GM23338 (cell line): ENCODE results near the gene LMO7. TPM values are rescaled to one million over a fixed set of nuclear protein-coding genes. Genes with fewer than 3 reads are reported as not detected.

ENCODE experiments used
- ATAC-seq: fragments of 200-7000 bp; cut with Tn5 transposase; 3 replicates; pipeline ENCODE4 v1.9.1; 2020
- DNase-seq: peaks from one replicate; pipeline ENCODE4 v3.0.0-alpha.2; 2015; ENCODE audit warnings: low spot score
- H2AFZ ChIP-seq: fragments of 200-600 bp; sonication (generic); 2 replicates; pipeline ENCODE4 v1.8.0; 2016; ENCODE audit warnings: antibody characterized with exemption, mild to moderate bottlenecking, moderate library complexity
- H3F3A ChIP-seq: fragments of 200-600 bp; sonication (generic); replicated peaks from 2 replicates; pipeline ENCODE4 v1.8.0; 2017; ENCODE audit warnings: antibody characterized with exemption, mixed run types, low read depth
- H3K27ac ChIP-seq: fragments of 200-600 bp; sonication (generic); 2 replicates; pipeline ENCODE4 v1.6.1; 2016; ENCODE audit warnings: low read depth
- H3K27me3 ChIP-seq: fragments of 200-600 bp; sonication (generic); 2 replicates; pipeline ENCODE4 v1.8.0; 2016; ENCODE audit warnings: mild to moderate bottlenecking, mixed run types, moderate library complexity; ENCODE audit not compliant: insufficient read depth
- H3K36me3 ChIP-seq: fragments of 200-600 bp; sonication (generic); 2 replicates; pipeline ENCODE4 v1.8.0; 2016; ENCODE audit warnings: mild to moderate bottlenecking; ENCODE audit not compliant: insufficient read depth
- H3K4me1 ChIP-seq: fragments of 200-600 bp; sonication (generic); 2 replicates; pipeline ENCODE4 v1.8.0; 2016; ENCODE audit warnings: mild to moderate bottlenecking, moderate library complexity; ENCODE audit not compliant: insufficient read depth
- H3K4me2 ChIP-seq: fragments of 200-600 bp; sonication (generic); 2 replicates; pipeline ENCODE4 v1.7.1; 2017; ENCODE audit warnings: mixed run types
- H3K4me3 ChIP-seq: fragments of 200-600 bp; sonication (generic); 2 replicates; pipeline ENCODE4 v1.6.1; 2016; ENCODE audit warnings: mixed run types
- H3K79me2 ChIP-seq: fragments of 200-600 bp; sonication (generic); replicated peaks from 2 replicates; pipeline ENCODE4 v1.8.0; 2017; ENCODE audit warnings: mild to moderate bottlenecking; ENCODE audit not compliant: insufficient read depth
- H3K9me2 ChIP-seq: fragments of 200-600 bp; sonication (generic); 2 replicates; pipeline ENCODE4 v1.8.0; 2017; ENCODE audit not compliant: insufficient read depth
- H4K20me1 ChIP-seq: fragments of 200-600 bp; sonication (generic); replicated peaks from 2 replicates; pipeline ENCODE4 v1.8.0; 2017; ENCODE audit warnings: mild to moderate bottlenecking; ENCODE audit not compliant: insufficient read depth
- H3K27ac Mint-ChIP-seq: 2 replicates; pipeline ENCODE4 v1.8.0; 2020; ENCODE audit warnings: inconsistent platforms, mild to moderate bottlenecking, moderate library complexity, mixed read lengths
- H3K27me3 Mint-ChIP-seq: 3 replicates; pipeline ENCODE4 v1.8.0; 2022; ENCODE audit warnings: low read depth, mild to moderate bottlenecking, moderate library complexity, mixed read lengths, inconsistent platforms; ENCODE audit not compliant: insufficient read depth, poor library complexity
- H3K36me3 Mint-ChIP-seq: 3 replicates; pipeline ENCODE4 v1.8.0; 2021; ENCODE audit warnings: low read depth, mild to moderate bottlenecking, inconsistent platforms, moderate library complexity, mixed read lengths
- H3K4me1 Mint-ChIP-seq: 3 replicates; pipeline ENCODE4 v1.8.0; 2020; ENCODE audit warnings: mild to moderate bottlenecking, inconsistent platforms, mixed read lengths
- H3K4me3 Mint-ChIP-seq: 3 replicates; pipeline ENCODE4 v1.8.0; 2021; ENCODE audit warnings: moderate library complexity, mild to moderate bottlenecking, inconsistent platforms, mixed read lengths
- H3K9me3 Mint-ChIP-seq: 3 replicates; pipeline ENCODE4 v1.8.0; 2020; ENCODE audit warnings: moderate library complexity, mild to moderate bottlenecking, inconsistent platforms, mixed read lengths
- CREB1 ChIP-seq: fragments of 250-450 bp; sonication (Bioruptor Pico); IDR thresholded peaks from 2 replicates; pipeline ENCODE4 v1.5.0; 2020; ENCODE audit warnings: low read depth, mild to moderate bottlenecking, moderate library complexity
- EZH2 ChIP-seq: fragments of 200-600 bp; sonication (generic); IDR thresholded peaks from one replicate; pipeline ENCODE4 v1.8.0; 2017; ENCODE audit warnings: antibody characterized with exemption, mild to moderate bottlenecking, low read depth; ENCODE audit not compliant: unreplicated experiment
- JUNB ChIP-seq: IDR thresholded peaks from one replicate; pipeline ENCODE4 v1.6.1; 2016; ENCODE audit warnings: antibody characterized with exemption; ENCODE audit not compliant: unreplicated experiment
- POLR2AphosphoS5 ChIP-seq: IDR thresholded peaks from 2 replicates; pipeline ENCODE4 v1.6.1; 2016; ENCODE audit warnings: antibody characterized with exemption, low read depth
- polyA plus RNA-seq: library from polyadenylated mRNA; unstranded; fragments of >200 nt; fragmentation: Nextera tagmentation; extraction: Ambion mirVana; gene quantifications from 2 replicates; pipeline ENCODE4 v1.2.1, GENCODE V29; 2016
- total RNA-seq: library from RNA; depleted of rRNA; stranded (reverse); fragments of >200 nt; shearing (Covaris generic); gene quantifications from 2 replicates; pipeline ENCODE4 v1.2.3, GENCODE V29; 2014
- TF ChIP-seq, protein P1 (sequence below): fragments of 250-450 bp; sonication (Bioruptor Pico); IDR thresholded peaks from 2 replicates; pipeline ENCODE4 v1.5.0; 2020; ENCODE audit warnings: mild to moderate bottlenecking, moderate library complexity
- TF ChIP-seq, protein P2 (sequence below), 2 experiments: fragments of 200-600 bp in 1 of 2; sonication (generic) in 1 of 2; conservative IDR thresholded peaks; 2 replicates each; pipeline versions ENCODE4 v1.5.1 to v1.6.1; 2016 to 2017; ENCODE audit warnings: antibody characterized with exemption in 2 of 2, low read depth in 2 of 2, mild to moderate bottlenecking in 2 of 2, moderate library complexity in 1 of 2

Gene LMO7
- total and polyA plus RNA-seq, 2 experiments from 2014 or later, result 22.3 to 26.9 TPM

DNA sequence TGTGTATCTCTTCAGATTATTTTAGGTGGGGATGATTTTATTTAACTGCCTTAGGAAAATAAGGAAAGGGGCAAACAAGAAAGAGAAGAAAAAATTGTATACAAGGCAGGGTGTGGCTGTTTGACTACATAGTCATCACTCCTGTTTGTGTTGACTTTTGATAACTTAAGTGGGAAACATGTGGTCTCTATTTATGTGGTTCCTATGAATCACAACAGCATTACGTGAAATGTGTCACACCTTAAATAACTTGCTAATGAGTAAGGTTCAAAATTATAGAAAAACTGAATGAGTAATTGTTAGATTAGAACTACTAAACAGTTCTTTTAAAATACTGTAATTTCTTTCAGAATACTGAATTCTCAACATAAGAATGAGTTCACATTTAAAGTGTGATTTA lies 69.3 kb downstream of the LMO7 start (continued):
- TF ChIP-seq, protein P1, sequence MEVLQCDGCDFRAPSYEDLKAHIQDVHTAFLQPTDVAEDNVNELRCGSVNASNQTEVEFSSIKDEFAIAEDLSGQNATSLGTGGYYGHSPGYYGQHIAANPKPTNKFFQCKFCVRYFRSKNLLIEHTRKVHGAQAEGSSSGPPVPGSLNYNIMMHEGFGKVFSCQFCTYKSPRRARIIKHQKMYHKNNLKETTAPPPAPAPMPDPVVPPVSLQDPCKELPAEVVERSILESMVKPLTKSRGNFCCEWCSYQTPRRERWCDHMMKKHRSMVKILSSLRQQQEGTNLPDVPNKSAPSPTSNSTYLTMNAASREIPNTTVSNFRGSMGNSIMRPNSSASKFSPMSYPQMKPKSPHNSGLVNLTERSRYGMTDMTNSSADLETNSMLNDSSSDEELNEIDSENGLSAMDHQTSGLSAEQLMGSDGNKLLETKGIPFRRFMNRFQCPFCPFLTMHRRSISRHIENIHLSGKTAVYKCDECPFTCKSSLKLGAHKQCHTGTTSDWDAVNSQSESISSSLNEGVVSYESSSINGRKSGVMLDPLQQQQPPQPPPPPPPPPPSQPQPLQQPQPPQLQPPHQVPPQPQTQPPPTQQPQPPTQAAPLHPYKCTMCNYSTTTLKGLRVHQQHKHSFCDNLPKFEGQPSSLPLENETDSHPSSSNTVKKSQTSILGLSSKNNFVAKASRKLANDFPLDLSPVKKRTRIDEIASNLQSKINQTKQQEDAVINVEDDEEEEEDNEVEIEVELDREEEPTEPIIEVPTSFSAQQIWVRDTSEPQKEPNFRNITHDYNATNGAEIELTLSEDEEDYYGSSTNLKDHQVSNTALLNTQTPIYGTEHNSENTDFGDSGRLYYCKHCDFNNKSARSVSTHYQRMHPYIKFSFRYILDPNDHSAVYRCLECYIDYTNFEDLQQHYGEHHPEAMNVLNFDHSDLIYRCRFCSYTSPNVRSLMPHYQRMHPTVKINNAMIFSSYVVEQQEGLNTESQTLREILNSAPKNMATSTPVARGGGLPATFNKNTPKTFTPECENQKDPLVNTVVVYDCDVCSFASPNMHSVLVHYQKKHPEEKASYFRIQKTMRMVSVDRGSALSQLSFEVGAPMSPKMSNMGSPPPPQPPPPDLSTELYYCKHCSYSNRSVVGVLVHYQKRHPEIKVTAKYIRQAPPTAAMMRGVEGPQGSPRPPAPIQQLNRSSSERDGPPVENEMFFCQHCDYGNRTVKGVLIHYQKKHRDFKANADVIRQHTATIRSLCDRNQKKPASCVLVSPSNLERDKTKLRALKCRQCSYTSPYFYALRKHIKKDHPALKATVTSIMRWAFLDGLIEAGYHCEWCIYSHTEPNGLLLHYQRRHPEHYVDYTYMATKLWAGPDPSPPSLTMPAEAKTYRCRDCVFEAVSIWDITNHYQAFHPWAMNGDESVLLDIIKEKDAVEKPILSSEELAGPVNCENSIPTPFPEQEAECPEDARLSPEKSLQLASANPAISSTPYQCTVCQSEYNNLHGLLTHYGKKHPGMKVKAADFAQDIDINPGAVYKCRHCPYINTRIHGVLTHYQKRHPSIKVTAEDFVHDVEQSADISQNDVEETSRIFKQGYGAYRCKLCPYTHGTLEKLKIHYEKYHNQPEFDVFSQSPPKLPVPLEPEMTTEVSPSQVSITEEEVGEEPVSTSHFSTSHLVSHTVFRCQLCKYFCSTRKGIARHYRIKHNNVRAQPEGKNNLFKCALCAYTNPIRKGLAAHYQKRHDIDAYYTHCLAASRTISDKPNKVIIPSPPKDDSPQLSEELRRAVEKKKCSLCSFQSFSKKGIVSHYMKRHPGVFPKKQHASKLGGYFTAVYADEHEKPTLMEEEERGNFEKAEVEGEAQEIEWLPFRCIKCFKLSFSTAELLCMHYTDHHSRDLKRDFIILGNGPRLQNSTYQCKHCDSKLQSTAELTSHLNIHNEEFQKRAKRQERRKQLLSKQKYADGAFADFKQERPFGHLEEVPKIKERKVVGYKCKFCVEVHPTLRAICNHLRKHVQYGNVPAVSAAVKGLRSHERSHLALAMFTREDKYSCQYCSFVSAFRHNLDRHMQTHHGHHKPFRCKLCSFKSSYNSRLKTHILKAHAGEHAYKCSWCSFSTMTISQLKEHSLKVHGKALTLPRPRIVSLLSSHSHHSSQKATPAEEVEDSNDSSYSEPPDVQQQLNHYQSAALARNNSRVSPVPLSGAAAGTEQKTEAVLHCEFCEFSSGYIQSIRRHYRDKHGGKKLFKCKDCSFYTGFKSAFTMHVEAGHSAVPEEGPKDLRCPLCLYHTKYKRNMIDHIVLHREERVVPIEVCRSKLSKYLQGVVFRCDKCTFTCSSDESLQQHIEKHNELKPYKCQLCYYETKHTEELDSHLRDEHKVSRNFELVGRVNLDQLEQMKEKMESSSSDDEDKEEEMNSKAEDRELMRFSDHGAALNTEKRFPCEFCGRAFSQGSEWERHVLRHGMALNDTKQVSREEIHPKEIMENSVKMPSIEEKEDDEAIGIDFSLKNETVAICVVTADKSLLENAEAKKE (CRISPR knock-in tag), result no peak

DNA sequence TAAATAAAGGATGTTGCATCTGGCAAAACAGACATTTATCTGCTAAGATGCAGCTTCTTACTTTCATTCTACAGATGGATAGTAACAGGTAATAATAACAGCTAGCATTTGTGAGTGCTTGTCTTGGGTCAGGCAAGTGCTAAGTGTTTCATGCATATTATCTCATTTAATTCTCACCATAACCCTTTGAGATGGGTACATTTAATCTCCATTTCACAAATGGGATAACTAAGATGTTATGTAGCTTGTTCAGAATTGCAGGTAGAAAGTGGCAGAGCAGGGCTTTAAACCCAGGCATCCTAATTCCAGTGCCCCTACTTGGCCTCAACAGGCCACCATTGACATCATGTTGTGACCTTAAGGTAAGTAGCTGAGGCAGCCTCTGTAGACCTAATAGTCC lies 69.8 kb downstream of the LMO7 start:
- Histone ChIP-seq H3K27ac (no peak overlapping the region), H3K79me2 (no peaks in the 10 kb centered on the region), H3K4me3 (no peak overlapping the region), H3K9me2 (peaks cover 2% of the 10 kb centered on the region; the same call in 1 of the 2 replicates), H2AFZ (no peak overlapping the region), H3K36me3 (no peaks in the 10 kb centered on the region), H3K27me3 (no peaks in the 10 kb centered on the region), H3K4me1 (peaks cover 5% of the 10 kb centered on the region; the same call in 1 of the 2 replicates), H4K20me1 (no peaks in the 10 kb centered on the region), H3F3A (no peaks in the 10 kb centered on the region), H3K4me2 (no peak overlapping the region)
- ATAC-seq, result no peak
- TF ChIP-seq EZH2 (no peak), JUNB (no peak), POLR2AphosphoS5 (no peak), CREB1 (CRISPR knock-in tag) (no peak)
- TF ChIP-seq, protein P2, sequence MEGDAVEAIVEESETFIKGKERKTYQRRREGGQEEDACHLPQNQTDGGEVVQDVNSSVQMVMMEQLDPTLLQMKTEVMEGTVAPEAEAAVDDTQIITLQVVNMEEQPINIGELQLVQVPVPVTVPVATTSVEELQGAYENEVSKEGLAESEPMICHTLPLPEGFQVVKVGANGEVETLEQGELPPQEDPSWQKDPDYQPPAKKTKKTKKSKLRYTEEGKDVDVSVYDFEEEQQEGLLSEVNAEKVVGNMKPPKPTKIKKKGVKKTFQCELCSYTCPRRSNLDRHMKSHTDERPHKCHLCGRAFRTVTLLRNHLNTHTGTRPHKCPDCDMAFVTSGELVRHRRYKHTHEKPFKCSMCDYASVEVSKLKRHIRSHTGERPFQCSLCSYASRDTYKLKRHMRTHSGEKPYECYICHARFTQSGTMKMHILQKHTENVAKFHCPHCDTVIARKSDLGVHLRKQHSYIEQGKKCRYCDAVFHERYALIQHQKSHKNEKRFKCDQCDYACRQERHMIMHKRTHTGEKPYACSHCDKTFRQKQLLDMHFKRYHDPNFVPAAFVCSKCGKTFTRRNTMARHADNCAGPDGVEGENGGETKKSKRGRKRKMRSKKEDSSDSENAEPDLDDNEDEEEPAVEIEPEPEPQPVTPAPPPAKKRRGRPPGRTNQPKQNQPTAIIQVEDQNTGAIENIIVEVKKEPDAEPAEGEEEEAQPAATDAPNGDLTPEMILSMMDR (conservative IDR thresholded peaks at IDR 0.05; ENCODE audit: low read depth in 2 of 2), result no peak
- Mint-ChIP-seq H3K4me3 (no peak overlapping the region), H3K36me3 (peaks cover 15% of the 10 kb centered on the region), H3K27me3 (no peaks in the 10 kb centered on the region), H3K27ac (no peak overlapping the region), H3K4me1 (no peaks in the 10 kb centered on the region; the same call in 1 of the 3 replicates), H3K9me3 (peaks cover 3% of the 10 kb centered on the region)
- no peak for DNase-seq
